DMS53 treated with DMSO at 0.1 percent for 48 hours (cell line): ENCODE results near the gene ITPR1.

ENCODE experiments used
- DNase-seq: peaks from one replicate; lab custom pipeline; 2025; ENCODE audit not compliant: unreplicated experiment; lab: John Stamatoyannopoulos, UW

ITPR1 gene

DNA sequence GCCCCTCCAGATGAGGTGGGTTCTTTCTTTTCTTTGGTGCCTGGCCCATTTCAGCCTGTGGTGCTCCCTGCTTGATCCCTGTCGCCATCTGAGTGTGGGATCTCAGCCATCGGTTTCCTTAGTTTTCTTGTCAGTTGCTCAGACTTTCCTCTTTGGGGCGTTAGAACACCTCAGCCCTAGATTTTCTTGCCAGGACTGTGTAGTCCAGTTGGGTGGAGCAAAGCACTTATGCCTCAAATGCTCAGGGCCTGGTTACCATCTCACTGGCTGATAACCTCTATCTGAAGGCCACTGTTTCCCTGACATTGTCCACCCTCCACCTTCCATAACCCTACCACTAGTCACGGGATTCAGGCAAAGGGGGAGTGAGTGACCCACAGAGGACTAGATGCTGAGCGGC, 277.4 kb downstream of the ITPR1 start:
- DNase-seq = no peak

DNA sequence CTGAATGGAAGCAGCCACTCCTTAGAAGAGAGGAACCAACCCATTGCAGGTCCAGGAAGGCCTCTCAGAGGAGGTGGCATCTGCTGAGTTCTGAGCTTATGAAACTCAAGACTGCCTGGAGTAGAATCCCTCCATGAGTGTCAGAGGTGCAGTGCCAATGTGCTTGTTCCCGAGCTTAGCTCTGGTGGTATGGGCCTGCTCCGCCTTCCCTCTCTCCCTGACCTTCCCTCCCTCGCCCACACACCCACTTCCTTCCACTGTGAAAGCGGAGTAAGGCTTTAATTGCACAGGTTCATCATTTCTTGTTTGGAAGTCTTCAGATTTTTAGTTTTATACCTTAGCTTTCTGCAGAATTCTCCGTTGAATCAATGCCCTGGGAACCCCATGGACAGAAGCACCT, 278.1 kb downstream of the ITPR1 start:
- no peak for DNase-seq

DNA sequence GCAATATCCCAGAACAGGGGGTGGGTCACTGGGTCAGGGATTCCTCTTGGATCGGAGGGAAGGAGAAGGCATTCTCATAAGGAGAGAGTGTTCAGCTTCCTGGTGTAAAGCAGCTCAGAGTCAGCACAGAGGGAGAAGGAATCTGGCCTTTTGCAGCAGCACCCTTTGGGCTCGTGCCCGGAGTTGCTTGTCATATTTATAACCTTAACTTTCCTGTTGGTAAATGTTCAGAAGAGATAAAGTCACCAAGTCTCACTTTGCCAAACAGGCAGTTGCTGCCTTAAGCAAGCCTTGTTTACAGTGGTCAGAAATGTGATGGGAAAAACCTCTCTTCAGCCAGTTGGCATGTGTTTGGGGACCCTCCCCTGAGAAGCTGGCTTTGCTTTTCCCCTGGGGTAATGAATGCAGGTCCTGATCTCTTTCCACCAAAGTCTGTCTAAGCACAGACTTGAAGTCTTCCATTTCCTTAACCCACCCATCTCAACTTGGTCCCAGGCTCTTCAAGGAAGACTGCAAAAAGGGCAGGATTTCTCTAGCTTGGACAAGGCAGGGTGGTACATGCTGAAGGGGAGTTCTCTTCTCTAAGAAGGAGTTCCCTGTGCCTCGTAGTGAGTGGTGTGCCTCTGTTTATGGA, 279.1 kb downstream of the ITPR1 start:
- no peak for DNase-seq

DNA sequence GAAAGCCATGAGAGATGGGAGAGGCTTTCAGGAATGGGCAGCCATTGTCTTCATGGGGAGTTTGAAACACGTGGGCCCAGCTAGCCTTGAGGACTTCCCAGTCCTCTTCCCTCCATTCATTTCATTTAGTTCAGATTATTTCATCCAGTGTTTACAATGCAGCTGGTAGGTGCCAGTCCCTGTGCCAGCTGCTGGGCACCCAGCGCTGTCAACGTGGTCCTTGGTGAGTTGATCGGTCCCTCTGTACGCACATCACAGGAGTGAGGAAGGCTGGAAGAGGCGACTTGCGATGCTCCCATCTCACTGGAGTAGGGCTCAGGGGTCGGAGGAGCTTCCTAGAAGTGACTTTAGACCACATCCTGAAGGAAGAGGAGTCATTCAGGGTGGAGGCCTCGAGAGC, 279.7 kb downstream of the ITPR1 start:
- no peak for DNase-seq

DNA sequence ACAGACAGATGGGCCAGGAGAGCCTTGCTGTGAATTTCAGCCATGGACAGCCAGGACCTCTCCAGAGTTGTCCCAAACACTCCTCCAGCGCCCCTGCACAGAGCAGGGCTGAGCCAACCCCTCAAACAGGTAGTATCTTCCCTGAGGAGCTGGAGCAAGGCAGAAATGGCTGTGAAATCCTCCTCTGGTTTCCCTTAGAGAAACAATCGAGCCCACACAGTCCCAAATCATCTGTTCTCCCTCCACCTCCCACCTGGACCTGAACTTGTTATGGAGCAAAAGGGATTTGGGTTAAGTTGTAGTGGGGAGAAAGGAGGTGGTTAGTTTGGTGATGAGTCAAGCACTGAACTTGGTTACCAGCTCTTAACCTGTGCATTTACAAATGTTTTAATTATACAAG, 280.4 kb downstream of the ITPR1 start:
- DNase-seq = no peak

DNA sequence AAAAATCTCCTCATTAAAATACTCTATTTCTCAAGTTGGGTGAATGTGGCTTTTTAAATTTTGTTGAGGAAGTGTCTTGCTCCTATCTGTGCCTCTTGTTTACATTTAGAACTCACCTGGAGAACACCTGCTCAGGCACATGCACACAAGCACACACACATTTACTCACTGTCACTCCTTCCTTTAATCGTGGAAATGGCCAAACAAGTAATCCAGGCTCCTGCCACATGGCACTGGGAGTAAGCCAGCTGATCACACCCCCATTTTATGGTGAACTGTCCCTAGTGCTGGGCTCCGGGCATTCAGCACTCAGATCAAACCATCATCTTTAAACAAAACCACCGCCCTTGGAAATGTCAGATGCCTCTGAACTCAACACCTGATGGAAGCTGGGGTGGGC, 281.4 kb downstream of the ITPR1 start:
- DNase-seq = no peak

DNA sequence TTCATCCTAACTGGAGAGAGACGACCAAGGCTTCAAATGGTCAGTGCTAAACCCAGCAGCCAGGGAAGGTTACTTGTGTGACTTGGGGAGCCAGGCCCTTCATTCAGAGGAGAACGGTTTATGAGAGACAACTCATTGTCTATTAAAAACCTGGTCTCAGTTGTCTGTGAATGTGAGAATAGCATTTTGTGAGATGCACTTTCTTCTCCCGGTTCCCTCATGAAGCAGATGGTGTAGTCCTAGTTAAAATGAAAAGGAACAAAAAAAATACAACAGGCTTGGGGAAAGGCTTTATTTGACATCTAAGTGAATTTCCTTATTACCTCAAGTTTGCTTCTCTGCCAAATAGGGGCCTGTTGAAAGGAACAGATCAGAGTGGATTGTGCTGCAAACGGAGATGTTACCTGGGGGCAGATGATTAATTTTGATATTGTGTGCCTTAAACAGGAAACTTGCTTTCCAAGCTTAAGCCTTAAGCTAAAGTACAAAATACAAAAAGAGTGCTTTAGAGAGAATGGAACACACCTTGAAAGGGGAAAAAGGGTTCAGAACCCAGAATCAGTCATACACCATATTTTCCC, 283.3 kb downstream of the ITPR1 start:
- no peak for DNase-seq

DNA sequence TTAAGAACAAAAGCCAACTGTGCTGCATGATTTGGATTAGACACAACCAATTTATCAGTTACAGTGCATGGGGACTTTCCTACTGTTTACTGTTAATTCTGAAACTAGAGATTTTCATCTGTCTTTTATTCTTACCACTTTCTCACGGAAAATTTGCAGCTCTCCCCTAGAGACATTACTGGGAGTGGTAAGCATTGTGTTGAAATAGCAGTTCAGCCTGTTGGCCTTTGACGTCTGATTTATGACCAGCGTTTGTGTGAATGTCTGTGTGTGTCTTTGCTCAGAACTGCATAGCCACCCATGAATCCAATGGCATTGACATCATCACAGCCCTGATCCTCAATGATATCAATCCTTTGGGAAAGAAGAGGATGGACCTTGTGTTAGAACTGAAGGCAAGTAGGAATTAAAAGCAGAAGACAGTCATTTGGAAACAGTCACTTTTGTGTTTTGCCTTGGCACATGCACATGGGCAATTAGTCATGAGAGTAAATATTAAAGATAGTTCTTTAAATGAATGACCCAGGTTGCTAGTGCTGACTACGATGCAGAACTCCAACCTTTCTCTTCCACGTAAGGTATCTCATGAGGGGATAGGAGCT, 283.9 kb downstream of the ITPR1 start:
- DNase-seq = no peak

DNA sequence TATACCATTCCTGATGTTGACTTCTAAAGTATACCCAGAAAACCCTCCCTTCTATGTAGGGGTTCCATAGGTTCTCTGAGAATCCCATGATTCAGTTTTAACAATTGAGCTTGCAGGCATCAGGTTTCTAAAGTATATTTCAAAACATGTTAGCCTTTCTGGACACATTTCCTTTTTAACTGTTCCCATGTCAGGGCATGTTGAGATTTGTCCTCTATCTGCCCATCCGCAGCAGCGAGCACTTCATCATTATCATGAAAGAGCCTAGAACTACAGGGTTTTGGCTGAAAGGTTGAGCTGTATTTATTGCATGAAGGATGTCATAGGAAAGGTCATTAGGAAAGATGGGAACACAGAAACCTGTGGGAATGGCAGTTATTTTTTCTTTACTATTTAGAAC, 285.0 kb downstream of the ITPR1 start:
- DNase-seq = no peak

DNA sequence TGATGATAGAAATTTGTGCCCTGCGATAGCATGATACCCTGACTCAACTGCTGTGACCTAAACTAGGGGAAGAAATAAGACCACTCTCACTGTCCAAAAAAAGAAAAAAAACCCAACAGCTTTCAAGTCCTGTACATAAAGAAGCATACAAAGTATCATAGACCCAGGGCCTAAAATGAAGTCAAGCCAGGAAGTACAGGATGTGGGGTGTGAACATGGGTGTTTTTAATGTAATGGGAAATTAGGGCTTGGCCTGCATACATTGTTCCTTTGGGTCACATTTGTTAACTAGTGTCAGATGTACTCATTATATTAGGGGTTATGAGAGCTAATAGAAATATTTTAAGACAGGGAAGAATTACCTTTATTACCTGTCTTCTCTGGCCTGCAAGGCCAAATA, 285.6 kb downstream of the ITPR1 start:
- no peak for DNase-seq

DNA sequence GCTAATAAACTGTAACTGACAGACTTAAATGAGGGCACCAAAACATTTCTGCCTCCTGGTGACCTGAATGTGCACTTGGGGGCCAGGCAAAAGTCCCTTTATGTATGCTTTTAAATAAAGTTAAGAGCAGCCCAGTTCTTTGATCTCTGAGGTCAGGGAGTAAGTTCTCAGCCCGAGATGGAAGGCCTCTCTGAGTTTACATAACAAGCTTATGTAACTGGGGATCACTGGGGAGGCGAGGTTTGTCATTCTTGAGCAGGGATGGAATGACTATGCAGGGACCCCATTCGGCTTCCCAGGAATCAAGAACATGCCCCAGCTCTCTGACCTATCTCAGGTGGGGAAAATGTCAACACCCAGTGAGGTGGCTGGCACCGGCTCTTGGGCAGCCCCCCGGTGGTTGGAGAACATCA, 287.4 kb downstream of the ITPR1 start:
- DNase-seq = no peak

DNA sequence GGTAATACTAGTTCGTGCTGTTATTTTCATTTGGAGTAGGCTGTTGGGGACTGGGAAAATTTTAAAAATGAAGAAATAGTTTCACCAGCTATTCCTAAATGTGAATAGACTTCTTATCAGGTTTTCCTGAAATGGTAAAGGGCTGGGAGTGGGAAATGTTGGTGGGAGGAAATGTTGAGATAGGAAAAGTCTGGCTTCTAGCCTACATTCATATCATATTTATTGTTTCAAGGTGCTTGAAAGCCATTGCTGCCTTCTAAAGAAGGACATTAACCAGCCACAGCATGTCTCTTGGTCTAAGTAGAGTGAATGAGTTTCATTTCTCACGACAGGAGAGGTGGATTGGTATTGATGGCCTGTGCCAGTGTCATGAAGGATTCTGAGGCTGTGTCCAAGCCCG, 288.9 kb downstream of the ITPR1 start:
- DNase-seq = no peak

DNA sequence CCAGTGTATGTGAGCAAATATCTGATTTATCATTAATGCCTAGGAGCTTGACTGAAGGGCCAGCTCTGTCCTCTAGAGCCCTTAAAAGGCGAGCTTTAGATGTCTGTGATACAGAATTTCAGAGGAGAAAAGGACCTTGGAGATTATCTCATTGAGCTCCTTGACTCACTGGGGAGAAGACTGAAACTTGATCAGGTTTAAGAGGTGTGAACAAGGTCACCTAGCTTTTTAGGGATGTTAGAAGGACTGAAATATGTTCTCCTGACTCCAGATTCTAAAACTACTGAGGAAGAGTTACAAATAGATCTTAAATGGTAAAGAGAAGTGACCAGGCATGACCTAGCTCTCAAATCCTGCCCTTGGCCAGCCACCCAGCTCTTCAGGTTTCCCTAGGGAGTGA, 292.4 kb downstream of the ITPR1 start:
- no peak for DNase-seq

DNA sequence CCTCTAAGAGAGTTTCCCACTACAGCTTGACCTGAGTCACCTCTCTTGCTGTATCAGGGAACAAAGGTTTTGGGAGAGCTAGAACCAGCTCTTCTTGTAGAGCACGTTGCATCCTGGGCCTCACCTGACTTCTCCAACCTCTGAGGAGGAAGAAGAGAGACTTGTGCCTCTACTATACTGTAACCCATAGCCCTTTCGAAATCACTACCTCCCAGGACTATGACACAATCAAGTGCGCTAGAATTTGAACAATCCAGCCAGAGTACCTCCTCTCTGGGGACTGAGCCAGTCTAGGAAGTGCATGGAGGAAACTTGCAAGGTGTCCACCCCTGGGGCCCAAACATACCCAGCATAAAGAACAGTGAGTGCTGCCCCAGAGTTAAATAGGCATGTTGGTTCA, 293.3 kb downstream of the ITPR1 start:
- DNase-seq = no peak

DNA sequence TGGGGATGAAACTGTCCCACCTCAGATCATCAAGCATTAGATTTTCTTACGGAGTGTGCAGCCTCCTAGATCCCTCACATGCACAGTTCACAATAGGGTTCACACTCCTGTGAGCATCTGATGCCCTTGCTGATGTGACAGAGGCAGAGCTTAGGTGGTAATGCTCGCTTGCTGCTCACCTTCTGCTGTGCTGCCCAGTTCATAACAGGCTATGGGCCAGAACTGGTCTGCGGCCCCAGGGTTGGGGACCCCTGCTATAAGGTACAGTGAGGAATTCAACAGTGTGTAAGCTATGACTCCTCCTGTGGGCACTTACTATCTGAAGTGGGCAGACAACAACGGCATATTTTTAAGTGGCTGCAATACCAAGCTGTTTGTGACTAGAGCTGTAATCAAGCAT, 298.2 kb downstream of the ITPR1 start:
- DNase-seq = no peak

DNA sequence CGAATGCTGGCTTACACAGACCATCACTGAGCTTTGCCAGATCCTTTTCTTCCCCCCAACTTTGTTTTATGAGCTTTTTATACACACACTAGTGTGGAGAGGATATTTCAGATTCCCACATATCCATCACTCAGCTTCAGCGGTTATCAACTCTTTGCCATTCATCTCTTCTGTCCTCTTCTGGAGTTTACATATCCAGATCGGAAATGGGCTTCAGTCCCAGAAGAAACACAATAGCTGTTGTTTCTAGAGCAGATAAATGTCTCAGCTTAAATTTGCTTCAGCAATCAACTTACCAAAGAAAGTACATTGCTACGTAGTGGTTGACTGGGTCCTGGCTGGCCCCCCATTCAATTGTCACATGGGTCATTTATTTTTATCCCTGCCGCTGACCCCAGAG, 300.2 kb downstream of the ITPR1 start:
- DNase-seq = no peak

DNA sequence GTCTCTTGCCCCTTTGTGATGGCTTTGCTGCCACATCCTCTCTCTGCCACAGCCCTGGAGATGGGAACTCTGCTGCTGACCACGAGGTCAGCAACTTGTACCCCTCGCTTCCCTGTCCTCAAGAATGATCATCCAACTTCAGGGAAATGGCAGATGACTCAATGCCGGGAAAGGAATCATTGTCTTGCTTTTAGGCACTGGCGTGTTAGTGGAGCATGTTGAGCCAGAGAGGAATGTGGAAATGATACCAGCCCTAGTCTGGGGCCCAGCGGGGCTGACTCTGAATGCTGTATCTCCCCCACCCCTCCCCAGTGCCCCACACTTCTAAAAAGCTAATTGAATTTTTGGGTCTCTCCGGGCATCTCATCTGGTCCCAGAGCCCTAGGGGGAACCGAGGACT, 301.2 kb downstream of the ITPR1 start:
- DNase-seq = no peak

DNA sequence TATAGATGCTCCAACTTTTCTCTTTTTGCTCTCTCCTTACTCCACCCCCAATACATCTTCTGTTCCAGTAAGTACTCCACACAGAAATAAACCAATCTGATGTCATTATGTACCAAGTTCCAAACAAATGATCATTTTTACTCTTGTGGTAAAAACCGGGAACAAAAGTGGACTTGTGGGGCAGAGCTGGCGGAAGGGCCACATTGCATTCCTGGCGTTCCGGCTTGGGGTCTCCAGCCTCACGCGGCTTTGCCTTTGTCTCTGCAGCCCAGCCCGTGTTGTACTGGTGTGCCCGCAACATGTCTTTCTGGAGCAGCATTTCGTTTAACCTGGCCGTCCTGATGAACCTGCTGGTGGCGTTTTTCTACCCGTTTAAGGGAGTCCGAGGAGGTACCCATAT, 301.6 kb downstream of the ITPR1 start:
- no peak for DNase-seq

DNA sequence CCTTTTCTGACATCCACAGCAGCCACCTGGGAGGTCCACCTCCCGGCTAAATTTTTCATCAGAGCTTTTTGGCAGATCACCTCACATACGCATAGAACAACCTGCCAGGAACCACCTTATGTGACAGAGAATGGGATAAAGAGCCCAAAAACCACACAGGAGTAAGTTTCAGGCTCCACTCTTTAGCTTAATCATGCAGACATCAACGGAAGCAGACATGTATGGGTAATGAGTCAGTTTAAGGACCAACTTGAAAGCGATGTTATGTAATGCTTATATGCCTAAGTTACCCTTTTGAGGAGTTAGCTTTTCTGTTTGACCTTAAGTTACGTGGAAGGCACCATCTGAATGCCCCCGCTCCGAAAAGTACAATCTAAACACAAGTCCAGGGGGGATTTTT, 302.8 kb downstream of the ITPR1 start:
- DNase-seq = no peak

DNA sequence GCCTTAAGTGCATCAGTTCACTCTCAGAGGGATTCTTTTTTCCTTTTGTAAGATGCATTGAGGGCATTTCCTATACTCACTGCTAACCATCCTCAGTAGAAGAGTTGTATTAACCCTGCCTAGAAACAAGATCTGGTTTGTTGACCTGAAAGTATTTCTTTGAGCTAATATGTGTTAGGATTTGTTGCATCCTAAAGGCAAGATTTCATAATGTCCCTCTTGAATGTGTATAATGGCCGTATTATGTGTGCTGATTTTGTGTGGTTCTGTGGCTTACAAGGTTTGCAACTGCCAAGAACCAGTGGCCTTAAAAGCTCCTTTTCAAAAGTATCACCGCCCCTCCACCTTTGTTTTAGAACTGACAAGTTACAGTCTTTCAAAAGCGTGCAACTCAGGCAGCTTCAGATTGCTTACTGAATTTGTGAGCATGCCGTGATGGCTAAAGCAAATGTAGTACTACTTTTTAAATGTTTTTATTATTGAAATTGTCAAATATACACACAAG, 304.1 kb downstream of the ITPR1 start:
- no peak for DNase-seq

DNA sequence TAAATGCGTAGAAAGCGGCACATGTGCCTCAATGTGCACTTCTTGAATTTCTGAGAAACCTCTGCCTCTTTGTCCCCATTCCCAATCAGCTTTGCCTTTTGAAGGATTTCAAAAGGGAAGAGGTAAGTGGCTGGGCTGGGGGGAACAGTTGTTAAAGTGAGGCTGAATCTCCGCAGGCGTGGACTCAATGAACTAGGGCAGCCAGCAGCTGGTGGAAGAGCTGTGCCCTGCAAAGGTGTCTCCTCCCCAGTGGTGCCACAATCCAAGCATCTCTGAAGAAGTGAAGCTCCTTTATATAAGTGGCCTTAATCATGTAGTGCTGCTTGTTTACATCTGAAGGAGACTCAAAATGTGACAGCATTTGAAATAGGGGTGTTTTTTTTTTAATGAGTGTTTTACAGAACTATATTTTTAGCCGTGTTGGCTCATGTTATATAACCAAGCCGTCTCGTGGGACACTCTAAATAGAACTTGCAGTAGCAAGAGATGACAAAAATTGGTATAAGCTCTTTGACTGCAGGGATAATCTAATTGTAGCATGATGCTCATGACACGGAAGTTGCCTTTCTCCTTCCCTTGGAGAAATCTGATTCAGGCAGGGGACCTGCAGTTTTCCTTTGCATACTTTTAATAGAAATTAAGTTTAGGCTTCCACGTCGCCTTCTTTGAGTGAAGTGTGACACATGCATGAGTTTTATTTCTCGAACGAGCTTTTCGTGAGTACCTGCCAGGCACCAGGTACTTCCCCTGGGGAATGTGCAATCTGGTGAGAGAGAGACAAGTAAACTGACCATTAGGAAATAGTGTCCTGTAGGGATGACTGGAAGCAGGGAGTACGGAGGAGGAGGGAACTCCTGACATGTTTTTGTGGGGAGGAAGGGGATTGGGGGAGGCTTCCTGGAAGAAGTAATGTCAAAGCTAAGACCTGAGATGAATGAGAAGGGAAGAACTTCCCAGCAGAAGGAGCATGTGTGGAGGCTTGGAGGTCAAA, 306.4 kb downstream of the ITPR1 start:
- DNase-seq = no peak

DNA sequence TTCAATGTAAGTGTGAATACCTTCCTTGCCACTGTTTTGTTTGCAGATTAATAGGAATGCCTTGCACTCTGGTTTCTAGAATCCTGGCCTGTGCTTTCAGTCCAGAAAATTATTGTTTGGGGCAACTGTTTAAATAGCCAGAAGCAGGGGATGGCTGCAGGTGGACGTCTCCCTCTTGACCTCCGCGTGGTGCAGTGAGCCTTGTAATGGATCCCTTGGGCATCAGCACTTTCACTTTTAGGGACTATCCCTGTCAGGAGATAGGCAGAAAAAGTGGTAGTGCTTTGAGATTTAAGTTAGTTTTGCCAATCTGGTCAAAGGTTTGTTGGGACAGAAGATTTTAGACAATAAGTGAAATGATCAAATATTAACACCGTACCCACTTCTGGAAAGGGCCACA, 307.4 kb downstream of the ITPR1 start:
- DNase-seq = no peak
